HL-60 (cell line): Measurements from ENCODE around the gene MMP8.

Source experiments
- DNase-seq, 2 experiments: peaks; one replicate each; pipeline ENCODE4 v3.0.0-alpha.2; 2010 to 2020; ENCODE audit warnings: low read depth in 1 of 2, low spot score in 1 of 2
- H3K27ac ChIP-seq: fragments of 250-450 bp; sonication (Bioruptor Pico); replicated peaks from 2 replicates; pipeline ENCODE4 v1.5.1; 2020; ENCODE audit warnings: mild to moderate bottlenecking, moderate library complexity
- H3K27me3 ChIP-seq: fragments of 250-450 bp; sonication (Bioruptor Pico); 2 replicates; pipeline ENCODE4 v1.5.1; 2021; ENCODE audit warnings: mild to moderate bottlenecking, moderate library complexity; ENCODE audit not compliant: insufficient read depth, poor library complexity, severe bottlenecking
- H3K4me3 ChIP-seq: replicated peaks from 2 replicates; pipeline ENCODE4 v1.5.1; 2011; ENCODE audit warnings: mild to moderate bottlenecking, control low read depth, low read length; ENCODE audit not compliant: insufficient read depth
- GABPA ChIP-seq: IDR thresholded peaks from 2 replicates; pipeline ENCODE4 v1.6.1; 2012; ENCODE audit warnings: low read depth
- POLR2AphosphoS5 ChIP-seq: IDR thresholded peaks from 2 replicates; pipeline ENCODE4 v1.6.1; 2012; ENCODE audit warnings: low read depth
- REST ChIP-seq: IDR thresholded peaks from 2 replicates; pipeline ENCODE4 v1.6.1; 2012; ENCODE audit warnings: low read depth; ENCODE audit not compliant: insufficient replicate concordance
- SPI1 ChIP-seq: IDR thresholded peaks from 2 replicates; pipeline ENCODE4 v1.6.1; 2012; ENCODE audit warnings: low read depth, mild to moderate bottlenecking, borderline replicate concordance
- TF ChIP-seq, protein P1 (sequence below): IDR thresholded peaks from one replicate; pipeline ENCODE4 v1.5.1; 2011; ENCODE audit warnings: low read length, control low read depth, inconsistent platforms; ENCODE audit not compliant: insufficient read depth

Gene MMP8

DNA sequence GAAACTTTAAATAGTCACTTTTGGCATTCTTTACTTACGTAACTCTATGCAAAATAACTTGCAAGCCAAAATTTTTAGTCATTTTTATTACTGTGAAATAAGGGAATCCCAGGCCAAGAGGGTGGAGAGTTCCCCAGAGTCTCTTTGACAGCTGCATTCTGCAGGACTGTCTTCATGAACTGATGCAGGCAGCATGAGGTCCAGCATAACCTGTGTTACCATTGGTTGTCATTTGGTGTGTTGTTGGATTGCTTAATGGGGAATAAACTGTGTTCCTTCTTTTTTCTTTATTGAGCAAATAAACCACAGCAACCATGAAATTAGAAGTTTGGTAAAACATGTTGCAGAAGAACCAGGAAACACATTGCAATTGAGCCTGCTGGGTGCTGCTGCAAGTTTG is 43.8 kb downstream of the MMP8 start:
- TF ChIP-seq, protein P1, sequence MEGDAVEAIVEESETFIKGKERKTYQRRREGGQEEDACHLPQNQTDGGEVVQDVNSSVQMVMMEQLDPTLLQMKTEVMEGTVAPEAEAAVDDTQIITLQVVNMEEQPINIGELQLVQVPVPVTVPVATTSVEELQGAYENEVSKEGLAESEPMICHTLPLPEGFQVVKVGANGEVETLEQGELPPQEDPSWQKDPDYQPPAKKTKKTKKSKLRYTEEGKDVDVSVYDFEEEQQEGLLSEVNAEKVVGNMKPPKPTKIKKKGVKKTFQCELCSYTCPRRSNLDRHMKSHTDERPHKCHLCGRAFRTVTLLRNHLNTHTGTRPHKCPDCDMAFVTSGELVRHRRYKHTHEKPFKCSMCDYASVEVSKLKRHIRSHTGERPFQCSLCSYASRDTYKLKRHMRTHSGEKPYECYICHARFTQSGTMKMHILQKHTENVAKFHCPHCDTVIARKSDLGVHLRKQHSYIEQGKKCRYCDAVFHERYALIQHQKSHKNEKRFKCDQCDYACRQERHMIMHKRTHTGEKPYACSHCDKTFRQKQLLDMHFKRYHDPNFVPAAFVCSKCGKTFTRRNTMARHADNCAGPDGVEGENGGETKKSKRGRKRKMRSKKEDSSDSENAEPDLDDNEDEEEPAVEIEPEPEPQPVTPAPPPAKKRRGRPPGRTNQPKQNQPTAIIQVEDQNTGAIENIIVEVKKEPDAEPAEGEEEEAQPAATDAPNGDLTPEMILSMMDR, result no peak
- TF ChIP-seq POLR2AphosphoS5, result peak; percentile 96
- TF ChIP-seq SPI1, result peak; percentile 90
- peak; percentile 59; the same call in 1 of the 2 replicates for TF ChIP-seq GABPA
- TF ChIP-seq REST, result peak; percentile 54
- Histone ChIP-seq H3K27me3 (no peaks in the 10 kb centered on the region), H3K27ac (peak overlapping the region; percentile 53), H3K4me3 (no peak overlapping the region)
- peak; percentile 85 to 90 for DNase-seq

DNA sequence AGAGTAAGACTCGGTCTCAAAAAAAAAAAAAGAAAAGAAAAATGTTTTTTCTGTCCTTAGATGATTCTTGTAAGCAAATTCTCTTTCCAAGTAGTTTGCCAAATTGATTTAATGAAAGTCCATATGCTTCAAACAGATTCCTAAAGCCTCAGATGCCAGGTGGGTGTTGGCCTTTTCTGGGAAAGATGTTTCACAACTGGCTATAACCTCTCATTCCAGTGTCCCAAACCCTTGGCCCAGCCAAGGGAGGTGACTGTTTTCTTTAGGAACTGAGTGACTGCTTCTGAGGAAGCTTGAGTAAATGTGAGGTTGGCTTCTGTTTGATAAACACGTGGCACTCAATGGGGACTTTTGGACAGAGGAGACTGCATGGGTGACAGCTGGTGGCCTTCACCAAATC is 46.7 kb downstream of the MMP8 start:
- Histone ChIP-seq H3K27ac (no peak overlapping the region), H3K27me3 (no peaks in the 10 kb centered on the region), H3K4me3 (no peak overlapping the region)
- TF ChIP-seq SPI1 (no peak), GABPA (no peak), REST (no peak)
- DNase-seq, result no peak

- Histone ChIP-seq H3K4me3 (no peak overlapping the region), H3K27ac (no peak overlapping the region), H3K27me3 (no peaks in the 10 kb centered on the region)
- DNase-seq, result no peak
- no peak for TF ChIP-seq GABPA
- no peak for TF ChIP-seq REST
- TF ChIP-seq SPI1, result no peak
- no peak for TF ChIP-seq POLR2AphosphoS5
- TF ChIP-seq, protein P1, result no peak
These were observed 48.7 kb downstream of the MMP8 start for GRCh38 chr11:102676084-102676483.

DNA sequence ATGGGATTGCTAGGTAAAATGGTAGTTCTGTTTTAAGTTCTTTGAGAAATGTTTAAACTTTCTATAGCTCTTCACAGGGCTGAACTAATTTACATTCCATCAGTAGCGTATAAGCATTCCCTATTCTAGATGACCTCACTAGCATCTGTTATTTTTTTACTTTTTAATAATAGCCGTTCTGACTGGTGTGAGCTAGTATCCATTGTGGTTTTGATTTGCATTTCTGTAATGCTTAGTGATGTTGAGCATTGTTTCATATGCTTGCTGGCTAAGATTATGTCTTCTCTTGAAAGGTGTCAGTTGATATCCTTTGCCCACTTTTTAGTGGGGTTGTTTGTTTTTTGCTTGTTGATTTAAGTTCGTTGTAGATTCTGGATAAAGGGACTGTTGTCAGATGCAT is 55.1 kb downstream of the MMP8 start:
- Histone ChIP-seq H3K27me3 (no peaks in the 10 kb centered on the region), H3K27ac (no peak overlapping the region), H3K4me3 (no peak overlapping the region)
- no peak for DNase-seq
- no peak for TF ChIP-seq POLR2AphosphoS5
